HCT116 (cell line): Measurements from ENCODE around the gene CAMKK2. TPM values are rescaled to one million over a fixed set of nuclear protein-coding genes. Genes with fewer than 3 reads are reported as not detected.
"Not testable (repeated sequence)": the region's sequence is repeated elsewhere in the genome, so short reads cannot be mapped to it uniquely, and the experiment has no call there.

ENCODE experiments used
- ATAC-seq: fragments of 200-7000 bp; cut with Tn5 transposase; 2 replicates; pipeline ENCODE4 v1.9.1; 2020; ENCODE audit warnings: mild to moderate bottlenecking, moderate library complexity
- BruUV-seq: library from RNA; stranded (reverse); fragments of 400-500 nt; replicated peaks from 2 replicates; lab custom pipeline; 2021; lab: Mats Ljungman, UMichigan
- CTCF ChIA-PET: fragments of 300-600 bp; sonication (Branson Sonifier 250); formaldehyde crosslinking; loops from one replicate; lab custom pipeline; 2021; ENCODE audit warnings: antibody characterized with exemption; lab: Charles Lee
- POLR2A ChIA-PET: fragments of 300-600, 350-600 bp; sonication (Branson Sonifier 250); formaldehyde crosslinking; loops from one replicate; lab custom pipeline; 2021; ENCODE audit warnings: antibody characterized with exemption; lab: Charles Lee
- RAD21 ChIA-PET, 2 experiments: fragments of 300-600 bp; sonication (Branson Sonifier 250); formaldehyde crosslinking; loops; one replicate each; lab custom pipeline; 2023; ENCODE audit warnings: low total read pairs in 2 of 2; ENCODE audit not compliant: uncharacterized antibody in 2 of 2, unreplicated experiment in 2 of 2, low non-redundant PET in 1 of 2; lab: Charles Lee
- DNase-seq: peaks from one replicate; pipeline ENCODE4 v3.0.0-alpha.2; 2010; ENCODE audit warnings: low read depth, low spot score
- H2AFZ ChIP-seq: fragments of 200-600 bp; shearing (Covaris generic), sonication (generic); 2 replicates; pipeline ENCODE4 v1.6.1; 2017; ENCODE audit warnings: low read depth, mixed run types, mixed read lengths, antibody characterized with exemption, low read length; ENCODE audit not compliant: poor library complexity, severe bottlenecking
- H3K27ac ChIP-seq: 2 replicates; pipeline ENCODE4 v1.5.1; 2012; ENCODE audit warnings: low read depth, low read length
- H3K27me3 ChIP-seq: fragments of 200-600 bp; sonication (generic); 2 replicates; pipeline ENCODE4 v1.6.1; 2016; ENCODE audit warnings: mixed run types, low read length, mixed read lengths; ENCODE audit not compliant: insufficient read depth
- H3K36me3 ChIP-seq, 2 experiments: fragments of 200-500 bp in 1 of 2; fragments of 200-600 bp in 1 of 2; sonication (Bioruptor generic) in 1 of 2; sonication (generic) in 1 of 2; 2 replicates each; pipeline versions ENCODE4 v1.5.1 to v1.6.1; 2014 to 2016; ENCODE audit warnings: low read length in 2 of 2, inconsistent platforms in 1 of 2, mixed read lengths in 1 of 2, mixed run types in 1 of 2; ENCODE audit not compliant: insufficient read depth in 2 of 2, control insufficient read depth in 1 of 2
- H3K4me1 ChIP-seq, 2 experiments: fragments of 200-600 bp in 1 of 2; sonication (generic) in 1 of 2; 2 replicates each; pipeline versions ENCODE4 v1.5.1 to v1.6.1; 2012 to 2017; ENCODE audit warnings: low read length in 2 of 2, inconsistent platforms in 1 of 2, mild to moderate bottlenecking in 1 of 2, mixed read lengths in 1 of 2, mixed run types in 1 of 2, moderate library complexity in 1 of 2; ENCODE audit not compliant: insufficient read depth in 2 of 2, control insufficient read depth in 1 of 2
- H3K4me2 ChIP-seq: fragments of 200-600 bp; sonication (generic); 2 replicates; pipeline ENCODE4 v1.6.1; 2017; ENCODE audit warnings: mixed run types, low read length, mixed read lengths
- H3K4me3 ChIP-seq, 2 experiments: fragments of 200-600 bp in 1 of 2; sonication (generic) in 1 of 2; replicated peaks in 1 of 2; 2 replicates each; pipeline ENCODE4 v1.5.1; 2011 to 2016; ENCODE audit warnings: low read length in 2 of 2, control low read depth in 1 of 2, low read depth in 1 of 2, mild to moderate bottlenecking in 1 of 2, mixed read lengths in 1 of 2, mixed run types in 1 of 2
- H3K79me2 ChIP-seq: fragments of 200-600 bp; sonication (generic); 2 replicates; pipeline ENCODE4 v1.6.1; 2017; ENCODE audit warnings: mild to moderate bottlenecking, mixed run types, low read length, moderate library complexity, mixed read lengths; ENCODE audit not compliant: insufficient read depth
- H3K9ac ChIP-seq: fragments of 200-600 bp; sonication (generic); 2 replicates; pipeline ENCODE4 v1.6.1; 2016; ENCODE audit warnings: low read length, mixed read lengths
- H3K9me2 ChIP-seq: fragments of 200-600 bp; sonication (generic), shearing (Covaris generic); 2 replicates; pipeline ENCODE4 v1.6.1; 2017; ENCODE audit warnings: mixed run types, mild to moderate bottlenecking, moderate library complexity; ENCODE audit not compliant: insufficient read depth
- H3K9me3 ChIP-seq, 2 experiments: fragments of 200-500 bp in 1 of 2; fragments of 200-600 bp in 1 of 2; sonication (Bioruptor generic) in 1 of 2; sonication (generic) in 1 of 2; 2 replicates each; pipeline ENCODE4 v1.6.1; 2014 to 2017; ENCODE audit warnings: low read length in 2 of 2, mixed read lengths in 2 of 2, inconsistent platforms in 1 of 2, low read depth in 1 of 2, mild to moderate bottlenecking in 1 of 2, mixed run types in 1 of 2, moderate library complexity in 1 of 2; ENCODE audit not compliant: control insufficient read depth in 1 of 2, insufficient read depth in 1 of 2
- H4K20me1 ChIP-seq: fragments of 200-600 bp; sonication (generic), shearing (Covaris generic); 2 replicates; pipeline ENCODE4 v1.6.1; 2017; ENCODE audit warnings: mixed run types, mild to moderate bottlenecking, moderate library complexity; ENCODE audit not compliant: insufficient read depth
- CEBPB ChIP-seq: IDR thresholded peaks from 2 replicates; pipeline ENCODE4 v1.6.1; 2012; ENCODE audit warnings: low read depth
- intact Hi-C: fragments of 100-400 bp; cut with micrococcal nuclease; formaldehyde crosslinking; loops from 2 replicates; pipeline ENCODE4 v1.10.0; 2022
- total RNA-seq: library from RNA; stranded (reverse); gene quantifications from one replicate; pipeline ENCODE4 v1.2.1, GENCODE V29; 2021; ENCODE audit not compliant: unreplicated experiment

Gene CAMKK2
- total RNA-seq, 1 experiment from 2014 or later: 33.8 TPM

DNA sequence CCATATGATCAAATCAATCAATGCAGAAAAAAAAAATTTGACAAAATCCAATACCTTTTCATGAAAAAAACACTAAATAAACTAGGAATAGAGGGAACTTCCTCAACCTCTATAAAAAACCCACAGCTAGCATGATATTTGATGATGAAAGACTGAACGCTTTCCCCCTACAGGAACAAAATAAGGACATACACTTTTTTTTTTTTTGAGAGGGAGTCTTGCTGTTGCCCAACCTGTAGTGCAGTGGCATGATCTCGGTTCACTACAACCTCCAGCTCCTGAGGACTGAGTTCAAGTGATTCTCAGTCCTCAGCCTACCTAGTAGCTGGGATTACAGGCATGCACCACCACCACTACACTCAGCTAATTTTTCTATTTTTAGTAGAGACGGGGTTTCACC, 17.9 kb upstream of the CAMKK2 start:
- no peak overlapping the region for H3K27ac ChIP-seq
- H3K27me3 ChIP-seq: no peaks in the 10 kb centered on the region
- H2AFZ ChIP-seq: no peak overlapping the region
- BruUV-seq: no TSS peak
- POLR2A ChIA-PET: no interaction called here
- H3K36me3 ChIP-seq: peaks cover 18 to 20% of the 10 kb centered on the region in 2 experiments; a peak in 3 of 4 replicates
- no peak overlapping the region for H3K9ac ChIP-seq
- H3K4me3 ChIP-seq: no peak overlapping the region
- H3K4me1 ChIP-seq: peaks cover 0 to 4% of the 10 kb centered on the region in 2 experiments; a peak in 1 of 4 replicates
- H3K9me3 ChIP-seq: no peaks in the 10 kb centered on the region
- no peak for TF ChIP-seq CEBPB
- RAD21 ChIA-PET: no interaction called here
- H3K4me2 ChIP-seq: no peak overlapping the region
- no peak for ATAC-seq
- H3K79me2 ChIP-seq: peaks cover 14% of the 10 kb centered on the region
- no peaks in the 10 kb centered on the region for H4K20me1 ChIP-seq
- intact Hi-C loops: no loop called here
- no peak for DNase-seq
- no peaks in the 10 kb centered on the region for H3K9me2 ChIP-seq
- CTCF ChIA-PET: no interaction called here

DNA sequence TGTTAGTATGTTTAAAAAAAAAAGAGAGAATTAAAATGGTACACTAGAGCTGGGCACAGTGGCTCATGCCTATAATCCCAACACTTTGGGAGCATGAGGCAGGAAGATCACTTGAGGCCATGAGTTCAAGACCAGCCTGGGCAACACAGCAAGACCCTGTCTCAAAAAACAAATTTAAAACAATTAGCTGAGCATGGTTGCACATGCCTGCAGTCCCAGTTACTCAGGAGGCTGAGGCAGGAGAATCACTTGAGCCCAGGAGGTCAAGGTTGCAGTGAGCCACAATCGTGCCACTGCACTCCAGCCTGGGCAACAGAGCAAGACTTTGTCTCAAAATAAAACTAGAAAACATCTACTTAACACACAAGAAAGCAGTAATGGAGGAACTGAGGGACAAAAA, 13.7 kb upstream of the CAMKK2 start:
- H3K27me3 ChIP-seq, H3K9me3 ChIP-seq, ATAC-seq, H4K20me1 ChIP-seq, H3K4me1 ChIP-seq, H3K4me2 ChIP-seq, RAD21 ChIA-PET, H3K4me3 ChIP-seq, H3K9me2 ChIP-seq, DNase-seq, intact Hi-C loops, BruUV-seq, H3K79me2 ChIP-seq, POLR2A ChIA-PET, H2AFZ ChIP-seq, H3K27ac ChIP-seq, H3K9ac ChIP-seq: not testable (repeated sequence)
- peaks cover 6 to 17% of the 10 kb centered on the region in 2 experiments; a peak in 1 of 4 replicates for H3K36me3 ChIP-seq
- CTCF ChIA-PET: interaction anchor here (1.6 kb wide), 1 partner anchor 25 kb away, joined by 4 read pairs; no protein-coding TSS in a partner anchor

GRCh38 chr12:121307397-121307796, 10.9 kb upstream of the CAMKK2 start:
- intact Hi-C loops, H3K9me2 ChIP-seq, CTCF ChIA-PET, H3K4me3 ChIP-seq, DNase-seq, ATAC-seq, RAD21 ChIA-PET, H3K4me1 ChIP-seq, H4K20me1 ChIP-seq, H3K27ac ChIP-seq, H3K9me3 ChIP-seq, BruUV-seq, H3K4me2 ChIP-seq, H3K79me2 ChIP-seq, H3K9ac ChIP-seq, H2AFZ ChIP-seq, POLR2A ChIA-PET, H3K27me3 ChIP-seq: not testable (repeated sequence)
- H3K36me3 ChIP-seq: peaks cover 6 to 17% of the 10 kb centered on the region in 2 experiments; a peak in 1 of 4 replicates
